ENCODE data around the gene GLI3.

Gene GLI3

GRCh38 chr7:42192851-42193461 is 44.1 kb downstream of the GLI3 start:
- in situ Hi-C loops (cut with MboI; ENCODE audit: low pct_unique_long_range_greater_than_20kb, low sequenced_read_pairs, unreplicated experiment), result no loop called here
- no peak for TF ChIP-seq CTCF (IDR thresholded peaks at IDR 0.05; ENCODE audit: extremely low read depth, insufficient read depth, missing control alignments)
- no peak for DNase-seq (ENCODE audit: low spot score)

- in situ Hi-C loops (cut with MboI; ENCODE audit: low pct_unique_long_range_greater_than_20kb, low sequenced_read_pairs, unreplicated experiment), result no loop called here
- no peak for TF ChIP-seq CTCF (IDR thresholded peaks at IDR 0.05; ENCODE audit: extremely low read depth, insufficient read depth, missing control alignments)
- DNase-seq (ENCODE audit: low spot score), result no peak
Observed at GRCh38 chr7:42192066-42192465, 44.9 kb downstream of the GLI3 start.

GRCh38 chr7:42189535-42189934 is 47.5 kb downstream of the GLI3 start:
- DNase-seq (ENCODE audit: low spot score), result no peak
- in situ Hi-C loops (cut with MboI; ENCODE audit: low pct_unique_long_range_greater_than_20kb, low sequenced_read_pairs, unreplicated experiment), result no loop called here
- TF ChIP-seq CTCF (IDR thresholded peaks at IDR 0.05; ENCODE audit: extremely low read depth, insufficient read depth, missing control alignments), result no peak

DNA sequence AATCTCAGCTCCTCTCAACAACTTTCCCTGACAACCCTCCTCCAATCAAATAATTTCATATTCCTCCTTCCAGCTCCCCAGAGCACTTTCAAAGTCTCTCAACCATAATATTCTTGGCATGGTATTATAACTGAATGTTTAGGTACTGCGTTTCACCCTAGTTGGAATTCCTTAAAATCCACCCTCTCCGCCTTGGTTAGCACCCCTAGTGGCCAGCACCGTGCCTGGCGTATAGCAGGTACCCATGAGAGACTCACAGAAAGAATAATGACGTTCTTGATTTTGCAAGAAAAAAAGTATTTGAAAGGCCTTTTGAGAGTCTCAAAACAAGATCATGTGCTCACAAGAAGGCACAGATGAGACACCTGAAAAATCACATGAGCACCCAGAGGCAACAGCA is 50.9 kb downstream of the GLI3 start:
- TF ChIP-seq CTCF (IDR thresholded peaks at IDR 0.05; ENCODE audit: extremely low read depth, insufficient read depth, missing control alignments), result peak; percentile 33
- in situ Hi-C loops (cut with MboI; ENCODE audit: low pct_unique_long_range_greater_than_20kb, low sequenced_read_pairs, unreplicated experiment), result no loop called here
- no peak for DNase-seq (ENCODE audit: low spot score)

DNA sequence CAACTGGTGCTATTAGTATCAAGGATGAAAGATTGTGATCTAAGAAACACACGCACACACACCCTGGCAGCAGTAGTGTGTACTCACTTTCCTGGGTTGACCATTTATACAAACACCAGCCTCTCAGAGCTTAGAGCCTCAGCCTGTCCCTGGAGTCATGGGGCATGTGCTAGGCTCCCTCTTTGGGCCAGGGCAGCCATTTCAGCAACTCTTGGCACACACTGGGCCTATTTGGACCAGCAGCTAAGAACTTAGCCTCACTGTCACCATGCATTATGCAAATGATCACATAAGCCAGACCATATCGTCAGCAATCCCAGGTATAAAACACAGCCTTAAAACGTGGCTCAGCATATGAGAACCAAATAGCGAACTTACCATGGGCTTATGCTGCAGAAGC is 51.3 kb downstream of the GLI3 start:
- in situ Hi-C loops (cut with MboI; ENCODE audit: low pct_unique_long_range_greater_than_20kb, low sequenced_read_pairs, unreplicated experiment), result no loop called here

GRCh38 chr7:42183547-42183946 is 53.5 kb downstream of the GLI3 start:
- no peak for TF ChIP-seq CTCF (IDR thresholded peaks at IDR 0.05; ENCODE audit: extremely low read depth, insufficient read depth, missing control alignments)
- in situ Hi-C loops (cut with MboI; ENCODE audit: low pct_unique_long_range_greater_than_20kb, low sequenced_read_pairs, unreplicated experiment), result no loop called here
- DNase-seq (ENCODE audit: low spot score), result no peak

More for the DNA sequence above, 51.3 kb downstream of the GLI3 start:
- no peak for TF ChIP-seq CTCF (IDR thresholded peaks at IDR 0.05; ENCODE audit: extremely low read depth, insufficient read depth, missing control alignments)
- no peak for DNase-seq (ENCODE audit: low spot score)

All from GM13977 (cell line).